Fibroblast of villous mesenchyme (primary cell): Measurements from ENCODE around the gene RAB40C. TPM values are rescaled to one million over a fixed set of nuclear protein-coding genes. Genes with fewer than 3 reads are reported as not detected.

Experiments used
- DNase-seq: peaks from one replicate; pipeline ENCODE4 v3.0.0-alpha.2; 2010; ENCODE audit warnings: low read depth
- H3K4me3 ChIP-seq: 2 replicates; pipeline ENCODE4 v1.5.1; 2011; ENCODE audit warnings: low read depth, mild to moderate bottlenecking, low read length
- CTCF ChIP-seq: IDR thresholded peaks from 2 replicates; pipeline ENCODE4 v1.5.1; 2012; ENCODE audit warnings: low read depth, mild to moderate bottlenecking, low read length; ENCODE audit not compliant: insufficient read depth
- total RNA-seq: library from RNA; depleted of rRNA; stranded (reverse); fragments of >200 nt; gene quantifications from 2 replicates; pipeline ENCODE4 v1.2.3, GENCODE V29; 2012

The RAB40C gene
- total RNA-seq, 1 donor: 9.9 TPM

GRCh38 chr16:588639-588888 lies 1.3 kb upstream of the RAB40C start:
- peak; percentile 79 for DNase-seq
- H3K4me3 ChIP-seq: peak overlapping the region; percentile 88
- no peak for TF ChIP-seq CTCF

GRCh38 chr16:588889-589657 lies 793 bp upstream of the RAB40C start:
- H3K4me3 ChIP-seq: peak overlapping the region; percentile 88
- no peak for TF ChIP-seq CTCF
- DNase-seq: peak; percentile 97

GRCh38 chr16:590188-590814 lies 435 bp downstream of the RAB40C start:
- no peak for TF ChIP-seq CTCF
- H3K4me3 ChIP-seq: peak overlapping the region; percentile 86
- DNase-seq: peak; percentile 69

GRCh38 chr16:590815-591200 lies 942 bp downstream of the RAB40C start:
- H3K4me3 ChIP-seq: peak overlapping the region; percentile 86
- TF ChIP-seq CTCF: no peak
- no peak for DNase-seq

- TF ChIP-seq CTCF: no peak
- H3K4me3 ChIP-seq: peak overlapping the region; percentile 86
- no peak for DNase-seq
These were observed 1.4 kb downstream of the RAB40C start for GRCh38 chr16:591231-591630.

- H3K4me3 ChIP-seq: no peak overlapping the region
- no peak for TF ChIP-seq CTCF
- no peak for DNase-seq
These were observed 2.1 kb downstream of the RAB40C start for GRCh38 chr16:591892-592517.
